K562 (cell line): Measurements from ENCODE around the gene GRHL3. TPM values are rescaled to one million over a fixed set of nuclear protein-coding genes. Genes with fewer than 3 reads are reported as not detected.

Experiments used
- CREM ChIP-seq: IDR thresholded peaks from 2 replicates; pipeline ENCODE4 v1.6.1; 2014; ENCODE audit warnings: antibody characterized with exemption, low read depth
- HDGF ChIP-seq: fragments of 450-650 bp; IDR thresholded peaks from 2 replicates; pipeline ENCODE4 v1.6.1; 2016
- REST ChIP-seq, 2 experiments: fragments of 450-650 bp; formaldehyde crosslinking in 1 of 2; IDR thresholded peaks; 2 replicates each; pipeline versions ENCODE4 v1.4.0 to v1.6.1; 2014 to 2020; ENCODE audit warnings: mild to moderate bottlenecking in 2 of 2, borderline replicate concordance in 1 of 2, low read depth in 1 of 2
- SAP30 ChIP-seq: fragments of 200-600 bp; sonication (generic); IDR thresholded peaks from 2 replicates; pipeline ENCODE4 v1.6.1; 2012; ENCODE audit warnings: borderline replicate concordance, low read depth, mild to moderate bottlenecking, moderate library complexity, low read length, control low read depth, inconsistent platforms; ENCODE audit not compliant: insufficient read depth, poor library complexity, severe bottlenecking
- UBTF ChIP-seq, 2 experiments: IDR thresholded peaks; 2 replicates each; pipeline ENCODE4 v1.6.1; 2012; ENCODE audit warnings: improper control_type of control experiment in 2 of 2, low read depth in 2 of 2, low read length in 2 of 2, borderline replicate concordance in 1 of 2
- ZNF668 ChIP-seq: fragments of 250-450 bp; sonication (Bioruptor Pico); IDR thresholded peaks from 2 replicates; pipeline ENCODE4 v1.8.0; 2022; ENCODE audit warnings: mild to moderate bottlenecking, inconsistent platforms
- polyA plus RNA-seq, 8 experiments: library from polyadenylated mRNA; depleted of rRNA in 4 of 8; stranded (reverse) in 5 of 8; unstranded in 3 of 8; fragments of >200 nt; fragmentation: Nextera tagmentation in 2 of 8; fragmentation: Illumina TruSeq in 1 of 8; extraction: Ambion mirVana in 2 of 8; extraction: Trizol in 1 of 8; gene quantifications; 2 replicates each; pipeline versions ENCODE4 v1.2.1 to v1.2.3, GENCODE V29; 2011 to 2014; ENCODE audit warnings: inconsistent platforms in 1 of 8, missing spikeins in 1 of 8
- total RNA-seq, 7 experiments: library from RNA; depleted of rRNA in 6 of 7; stranded (reverse); fragments of >200 nt in 6 of 7; fragmentation: Illumina TruSeq in 2 of 7; extraction: Trizol in 2 of 7; gene quantifications; 2 replicates each; pipeline versions ENCODE4 v1.2.1 to v1.2.3, GENCODE V29; 2011 to 2021; ENCODE audit warnings: low replicate concordance in 1 of 7

The GRHL3 gene
- total and polyA plus RNA-seq, 9 of the 15 experiments (the other 6 are each of a cell fraction or from before 2014, with no cell fraction given): 0.01 to 0.04 TPM; not detected in 7

- TF ChIP-seq REST (IDR thresholded peaks at IDR 0.05; ENCODE audit: borderline replicate concordance) (peak; percentile 76; the same call in 1 of the 2 replicates), REST (CRISPR knock-in tag; IDR thresholded peaks at IDR 0.05; ENCODE audit: low read depth) (no peak), CREM (0 out of 2 replicates have a peak, but pooled peaks have one; percentile 14), SAP30 (no peak), ZNF668 (CRISPR knock-in tag) (no peak), HDGF (no peak), UBTF (IDR thresholded peaks at IDR 0.05; ENCODE audit: borderline replicate concordance in 1 of 2, low read depth in 2 of 2, low read length in 2 of 2) (no peak)
These were observed 72.9 kb downstream of the GRHL3 start (continued) for GRCh38 chr1:24391882-24392603.
